ENCODE data around the gene PBX2.
"Not testable (repeated sequence)": the region's sequence is repeated elsewhere in the genome, so short reads cannot be mapped to it uniquely, and the experiment has no call there.

PBX2 gene

GRCh38 chr6:32149092-32149755 is 40.8 kb downstream of the PBX2 start:
- no peak for DNase-seq (ENCODE audit: low read depth)

- DNase-seq (ENCODE audit: low read depth), result peak; percentile 55
Observed at GRCh38 chr6:32148289-32149091, 41.5 kb downstream of the PBX2 start.

GRCh38 chr6:32147401-32148132 is 42.4 kb downstream of the PBX2 start:
- no peak for DNase-seq (ENCODE audit: low read depth)

- DNase-seq (ENCODE audit: low read depth), result no peak
Observed at GRCh38 chr6:32146687-32147086, 43.3 kb downstream of the PBX2 start.

- DNase-seq (ENCODE audit: low read depth), result no peak
Observed at GRCh38 chr6:32146287-32146686, 43.7 kb downstream of the PBX2 start.

- not testable (repeated sequence) for DNase-seq (ENCODE audit: low read depth)
Observed at GRCh38 chr6:32144238-32144637, 45.8 kb downstream of the PBX2 start.

- DNase-seq (ENCODE audit: low read depth), result no peak
Observed at GRCh38 chr6:32140420-32141046, 49.5 kb downstream of the PBX2 start.

- DNase-seq (ENCODE audit: low read depth), result no peak
Observed at GRCh38 chr6:32139590-32139989, 50.4 kb downstream of the PBX2 start.

- DNase-seq (ENCODE audit: low read depth), result no peak
Observed at GRCh38 chr6:32137454-32137853, 52.5 kb downstream of the PBX2 start.

Measured in stimulated activated CD4-positive, alpha-beta T cell treated with anti-CD3 and anti-CD28 coated beads, Interleukin-2, amount 100 ng/mL, for 4 hours (primary cell).